Testis (tissue), 2 donors: Measurements from ENCODE around the gene OR2W1.

Experiments
- POLR2A ChIP-seq: fragments of 450-650 bp; IDR thresholded peaks from one replicate; pipeline ENCODE4 v1.6.1; 2017; ENCODE audit warnings: antibody characterized with exemption, mild to moderate bottlenecking, moderate library complexity
- TF ChIP-seq, protein P1 (sequence below), 3 experiments: fragments of 450-650 bp in 2 of 3; fragments of 200-600 bp in 1 of 3; sonication (generic) in 1 of 3; IDR thresholded peaks; one replicate each; pipeline ENCODE4 v1.5.1; 2016 to 2019; ENCODE audit warnings: antibody characterized with exemption in 3 of 3, mild to moderate bottlenecking in 2 of 3, moderate library complexity in 1 of 3

DNA sequence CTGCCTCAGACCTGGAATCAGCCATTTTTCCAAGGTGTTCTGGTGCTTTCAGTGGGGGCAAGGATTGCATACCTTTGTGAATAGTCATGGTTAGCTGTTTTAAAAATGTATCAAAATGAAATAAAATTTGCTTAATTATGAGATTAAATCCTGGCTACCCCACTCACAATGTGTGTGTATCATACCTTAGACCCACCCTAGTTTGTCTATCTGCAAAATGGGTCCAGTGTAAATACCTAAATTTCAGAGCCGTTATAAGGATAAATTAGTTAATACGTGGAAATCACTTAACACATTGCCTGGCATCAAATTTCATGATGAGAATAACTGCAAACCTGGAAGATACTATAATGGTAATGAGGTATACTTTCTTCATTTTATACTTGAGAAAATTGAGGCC lies 36.9 kb downstream of the OR2W1 start:
- TF ChIP-seq POLR2A = no peak
- TF ChIP-seq, protein P1, sequence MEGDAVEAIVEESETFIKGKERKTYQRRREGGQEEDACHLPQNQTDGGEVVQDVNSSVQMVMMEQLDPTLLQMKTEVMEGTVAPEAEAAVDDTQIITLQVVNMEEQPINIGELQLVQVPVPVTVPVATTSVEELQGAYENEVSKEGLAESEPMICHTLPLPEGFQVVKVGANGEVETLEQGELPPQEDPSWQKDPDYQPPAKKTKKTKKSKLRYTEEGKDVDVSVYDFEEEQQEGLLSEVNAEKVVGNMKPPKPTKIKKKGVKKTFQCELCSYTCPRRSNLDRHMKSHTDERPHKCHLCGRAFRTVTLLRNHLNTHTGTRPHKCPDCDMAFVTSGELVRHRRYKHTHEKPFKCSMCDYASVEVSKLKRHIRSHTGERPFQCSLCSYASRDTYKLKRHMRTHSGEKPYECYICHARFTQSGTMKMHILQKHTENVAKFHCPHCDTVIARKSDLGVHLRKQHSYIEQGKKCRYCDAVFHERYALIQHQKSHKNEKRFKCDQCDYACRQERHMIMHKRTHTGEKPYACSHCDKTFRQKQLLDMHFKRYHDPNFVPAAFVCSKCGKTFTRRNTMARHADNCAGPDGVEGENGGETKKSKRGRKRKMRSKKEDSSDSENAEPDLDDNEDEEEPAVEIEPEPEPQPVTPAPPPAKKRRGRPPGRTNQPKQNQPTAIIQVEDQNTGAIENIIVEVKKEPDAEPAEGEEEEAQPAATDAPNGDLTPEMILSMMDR (IDR thresholded peaks at IDR 0.05) = no peak
